Measurements from ENCODE around the gene TSHZ2.

- TF ChIP-seq TAF1 (IDR thresholded peaks at IDR 0.05; ENCODE audit: borderline replicate concordance, low read depth, low read length) (no peak), POLR2A (IDR thresholded peaks at IDR 0.05; ENCODE audit: low read depth, low read length) (no peak)
These were observed 65.5 kb downstream of the TSHZ2 start for GRCh38 chr20:53037621-53038020.

All from GM12892 (cell line).